ENCODE results near the gene ITIH3.

ITIH3 gene

GRCh38 chr3:52827866-52828376 lies 33.3 kb downstream of the ITIH3 start:
- DNase-seq (ENCODE audit: low read depth) = no peak

- no peak for DNase-seq (ENCODE audit: low read depth)
These were observed 34.9 kb downstream of the ITIH3 start for GRCh38 chr3:52829482-52829881.

GRCh38 chr3:52829906-52830463 lies 35.4 kb downstream of the ITIH3 start:
- no peak for DNase-seq (ENCODE audit: low read depth)

- DNase-seq (ENCODE audit: low read depth) = no peak
These were observed 36.1 kb downstream of the ITIH3 start, which contains the start of gene ITIH4 for GRCh38 chr3:52830535-52831258. TSS of gene ITIH4 (minus strand) at chr3:52830672. CDS start at chr3:52830642, 30 bp downstream.

- DNase-seq (ENCODE audit: low read depth) = no peak
These were observed 37.1 kb downstream of the ITIH3 start for GRCh38 chr3:52831500-52832301.

GRCh38 chr3:52833202-52833601 lies 38.6 kb downstream of the ITIH3 start:
- DNase-seq (ENCODE audit: low read depth) = no peak

GRCh38 chr3:52834871-52835501 lies 40.4 kb downstream of the ITIH3 start, which contains the start of gene MUSTN1:
TSS of gene MUSTN1 (minus strand) at chr3:52835019. CDS start at chr3:52834948, 71 bp downstream.
- DNase-seq (ENCODE audit: low read depth) = no peak

GRCh38 chr3:52835766-52836470 lies 41.3 kb downstream of the ITIH3 start:
- DNase-seq (ENCODE audit: low read depth) = no peak

GRCh38 chr3:52836471-52836845 lies 41.9 kb downstream of the ITIH3 start:
- no peak for DNase-seq (ENCODE audit: low read depth)

- no peak for DNase-seq (ENCODE audit: low read depth)
These were observed 42.4 kb downstream of the ITIH3 start for GRCh38 chr3:52836986-52837385.

- DNase-seq (ENCODE audit: low read depth) = no peak
These were observed 44.1 kb downstream of the ITIH3 start for GRCh38 chr3:52838561-52839267.

- no peak for DNase-seq (ENCODE audit: low read depth)
These were observed 44.6 kb downstream of the ITIH3 start for GRCh38 chr3:52839268-52839575.

- no peak for DNase-seq (ENCODE audit: low read depth)
These were observed 45.4 kb downstream of the ITIH3 start for GRCh38 chr3:52839892-52840545.

GRCh38 chr3:52841211-52841980 lies 46.8 kb downstream of the ITIH3 start:
- DNase-seq (ENCODE audit: low read depth) = no peak

GRCh38 chr3:52841981-52842340 lies 47.4 kb downstream of the ITIH3 start:
- DNase-seq (ENCODE audit: low read depth) = no peak

- no peak for DNase-seq (ENCODE audit: low read depth)
These were observed 47.8 kb downstream of the ITIH3 start for GRCh38 chr3:52842424-52842823.

GRCh38 chr3:52843108-52843865 lies 48.7 kb downstream of the ITIH3 start:
- DNase-seq (ENCODE audit: low read depth) = no peak

- DNase-seq (ENCODE audit: low read depth) = no peak
These were observed 49.3 kb downstream of the ITIH3 start for GRCh38 chr3:52843881-52844280.

GRCh38 chr3:52844290-52844975 lies 49.8 kb downstream of the ITIH3 start:
- no peak for DNase-seq (ENCODE audit: low read depth)
